Measurements from ENCODE around the gene CRYBG1. TPM values are rescaled to one million over a fixed set of nuclear protein-coding genes. Genes with fewer than 3 reads are reported as not detected.

Gene CRYBG1
- polyA plus RNA-seq, 1 experiment: 1.9 TPM

DNA sequence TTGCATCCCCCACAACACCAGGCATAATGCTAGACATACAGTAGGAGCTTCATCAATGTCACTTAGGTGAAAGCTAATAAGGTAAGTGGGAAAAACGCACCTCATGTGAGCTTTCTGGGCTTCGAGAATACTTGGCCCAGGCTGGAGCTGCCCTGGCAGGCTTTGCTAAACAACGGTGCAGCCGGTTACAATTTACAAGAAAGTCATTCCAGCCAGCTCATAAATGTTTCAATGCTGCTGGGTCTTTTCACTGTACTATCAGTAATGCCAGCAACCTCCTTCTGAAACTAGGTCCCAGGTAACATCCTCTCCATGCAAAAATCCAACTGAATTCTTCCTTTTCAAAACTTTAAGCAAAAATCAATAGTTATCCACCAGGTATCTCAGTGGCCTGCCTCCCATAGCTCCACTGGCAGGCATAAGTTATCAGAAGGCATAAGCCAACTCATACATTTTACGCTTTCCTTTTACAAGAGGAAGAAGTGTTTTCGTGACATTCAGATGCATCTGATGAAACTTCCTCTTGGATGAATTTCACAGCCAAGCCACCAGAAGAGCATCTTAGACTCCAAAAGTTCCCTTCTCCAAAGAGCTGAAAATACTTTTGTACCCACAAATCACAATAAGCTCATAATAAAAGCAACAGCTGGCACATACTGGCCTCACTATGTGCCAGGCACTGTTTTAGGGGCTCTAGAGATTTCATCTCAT is 212.5 kb downstream of the CRYBG1 start:
- Histone ChIP-seq H3K4me3 (ENCODE audit: low read depth, low read length) (no peak overlapping the region), H3K27ac (ENCODE audit: low read depth, low read length) (no peak overlapping the region), H3K27me3 (ENCODE audit: control insufficient read depth, insufficient read depth, low read length) (no peaks in the 10 kb centered on the region), H3K9me3 (ENCODE audit: control insufficient read depth, insufficient read depth, low read length) (no peaks in the 10 kb centered on the region)
- CTCF ChIA-PET: interaction anchor here (0.6 to 15.9 kb wide), 3 partner anchors 64 to 406 kb away, joined by 3 to 462 read pairs (median 17); no protein-coding TSS in a partner anchor
- POLR2A ChIA-PET: no interaction called here
- no peak for DNase-seq (ENCODE audit: low read depth, low spot score)
- TF ChIP-seq, protein P1, sequence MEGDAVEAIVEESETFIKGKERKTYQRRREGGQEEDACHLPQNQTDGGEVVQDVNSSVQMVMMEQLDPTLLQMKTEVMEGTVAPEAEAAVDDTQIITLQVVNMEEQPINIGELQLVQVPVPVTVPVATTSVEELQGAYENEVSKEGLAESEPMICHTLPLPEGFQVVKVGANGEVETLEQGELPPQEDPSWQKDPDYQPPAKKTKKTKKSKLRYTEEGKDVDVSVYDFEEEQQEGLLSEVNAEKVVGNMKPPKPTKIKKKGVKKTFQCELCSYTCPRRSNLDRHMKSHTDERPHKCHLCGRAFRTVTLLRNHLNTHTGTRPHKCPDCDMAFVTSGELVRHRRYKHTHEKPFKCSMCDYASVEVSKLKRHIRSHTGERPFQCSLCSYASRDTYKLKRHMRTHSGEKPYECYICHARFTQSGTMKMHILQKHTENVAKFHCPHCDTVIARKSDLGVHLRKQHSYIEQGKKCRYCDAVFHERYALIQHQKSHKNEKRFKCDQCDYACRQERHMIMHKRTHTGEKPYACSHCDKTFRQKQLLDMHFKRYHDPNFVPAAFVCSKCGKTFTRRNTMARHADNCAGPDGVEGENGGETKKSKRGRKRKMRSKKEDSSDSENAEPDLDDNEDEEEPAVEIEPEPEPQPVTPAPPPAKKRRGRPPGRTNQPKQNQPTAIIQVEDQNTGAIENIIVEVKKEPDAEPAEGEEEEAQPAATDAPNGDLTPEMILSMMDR (IDR thresholded peaks at IDR 0.05; ENCODE audit: low read depth, low read length): no peak

GRCh38 chr6:106574741-106575458 is 214.4 kb downstream of the CRYBG1 start:
- H3K9me3 ChIP-seq (ENCODE audit: control insufficient read depth, insufficient read depth, low read length): no peaks in the 10 kb centered on the region
- POLR2A ChIA-PET: no interaction called here
- no peak overlapping the region for H3K4me3 ChIP-seq (ENCODE audit: low read depth, low read length)
- TF ChIP-seq, protein P1 (IDR thresholded peaks at IDR 0.05; ENCODE audit: low read depth, low read length): no peak
- CTCF ChIA-PET: interaction anchor here (0.6 to 15.9 kb wide), 4 partner anchors 8 to 131 kb away, joined by 3 to 462 read pairs (median 4); no protein-coding TSS in a partner anchor
- no peak overlapping the region for H3K27ac ChIP-seq (ENCODE audit: low read depth, low read length)
- no peaks in the 10 kb centered on the region for H3K27me3 ChIP-seq (ENCODE audit: control insufficient read depth, insufficient read depth, low read length)
- DNase-seq (ENCODE audit: low read depth, low spot score): no peak

DNA sequence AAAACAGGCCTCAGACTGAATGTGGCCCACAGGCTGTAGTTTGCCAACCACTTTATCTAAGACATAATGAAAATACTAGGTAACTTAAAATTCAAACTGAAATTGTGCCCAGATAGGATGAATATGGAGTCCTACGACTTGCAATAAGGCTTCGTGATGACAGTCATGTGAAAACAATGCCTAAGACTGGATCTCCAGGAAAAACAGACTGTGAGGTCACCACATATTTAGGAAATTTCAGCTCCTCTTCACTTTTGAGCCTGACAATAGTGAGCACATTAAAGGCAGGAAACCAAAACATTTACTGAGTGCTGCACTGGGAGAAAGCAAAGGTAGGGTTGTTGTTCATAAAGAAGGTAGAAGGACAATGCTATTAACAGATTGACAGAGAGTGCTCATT is 218.8 kb downstream of the CRYBG1 start:
- no peak overlapping the region for H3K27ac ChIP-seq (ENCODE audit: low read depth, low read length)

GRCh38 chr6:106581468-106581867 is 221.0 kb downstream of the CRYBG1 start:
- Histone ChIP-seq H3K27me3 (ENCODE audit: control insufficient read depth, insufficient read depth, low read length) (no peaks in the 10 kb centered on the region), H3K27ac (ENCODE audit: low read depth, low read length) (no peak overlapping the region), H3K9me3 (ENCODE audit: control insufficient read depth, insufficient read depth, low read length) (no peaks in the 10 kb centered on the region), H3K4me3 (ENCODE audit: low read depth, low read length) (no peak overlapping the region)
- TF ChIP-seq, protein P1 (IDR thresholded peaks at IDR 0.05; ENCODE audit: low read depth, low read length): no peak
- no peak for DNase-seq (ENCODE audit: low read depth, low spot score)
- ChIA-PET CTCF (interaction anchor here (1.1 kb wide), 1 partner anchor 15 kb away, joined by 4 read pairs; no protein-coding TSS in a partner anchor), POLR2A (no interaction called here)

More for the DNA sequence above, 218.8 kb downstream of the CRYBG1 start:
- Histone ChIP-seq H3K9me3 (ENCODE audit: control insufficient read depth, insufficient read depth, low read length) (no peaks in the 10 kb centered on the region), H3K4me3 (ENCODE audit: low read depth, low read length) (no peak overlapping the region), H3K27me3 (ENCODE audit: control insufficient read depth, insufficient read depth, low read length) (no peaks in the 10 kb centered on the region)
- TF ChIP-seq, protein P1 (IDR thresholded peaks at IDR 0.05; ENCODE audit: low read depth, low read length): no peak
- CTCF ChIA-PET: interaction anchor here (0.6 to 1.1 kb wide), 2 partner anchors 13 to 240 kb away, joined by 3 to 6 read pairs; no protein-coding TSS in a partner anchor
- no peak for DNase-seq (ENCODE audit: low read depth, low spot score)
- POLR2A ChIA-PET: no interaction called here
